HK-2 (cell line): Measurements from ENCODE around the gene TAF6L.
"Not testable (repeated sequence)": the region's sequence is repeated elsewhere in the genome, so short reads cannot be mapped to it uniquely, and the experiment has no call there.

ENCODE experiments used
- DNase-seq: peaks from one replicate; pipeline ENCODE4 v3.0.0-alpha.2; 2018; ENCODE audit not compliant: unreplicated experiment

The TAF6L gene

DNA sequence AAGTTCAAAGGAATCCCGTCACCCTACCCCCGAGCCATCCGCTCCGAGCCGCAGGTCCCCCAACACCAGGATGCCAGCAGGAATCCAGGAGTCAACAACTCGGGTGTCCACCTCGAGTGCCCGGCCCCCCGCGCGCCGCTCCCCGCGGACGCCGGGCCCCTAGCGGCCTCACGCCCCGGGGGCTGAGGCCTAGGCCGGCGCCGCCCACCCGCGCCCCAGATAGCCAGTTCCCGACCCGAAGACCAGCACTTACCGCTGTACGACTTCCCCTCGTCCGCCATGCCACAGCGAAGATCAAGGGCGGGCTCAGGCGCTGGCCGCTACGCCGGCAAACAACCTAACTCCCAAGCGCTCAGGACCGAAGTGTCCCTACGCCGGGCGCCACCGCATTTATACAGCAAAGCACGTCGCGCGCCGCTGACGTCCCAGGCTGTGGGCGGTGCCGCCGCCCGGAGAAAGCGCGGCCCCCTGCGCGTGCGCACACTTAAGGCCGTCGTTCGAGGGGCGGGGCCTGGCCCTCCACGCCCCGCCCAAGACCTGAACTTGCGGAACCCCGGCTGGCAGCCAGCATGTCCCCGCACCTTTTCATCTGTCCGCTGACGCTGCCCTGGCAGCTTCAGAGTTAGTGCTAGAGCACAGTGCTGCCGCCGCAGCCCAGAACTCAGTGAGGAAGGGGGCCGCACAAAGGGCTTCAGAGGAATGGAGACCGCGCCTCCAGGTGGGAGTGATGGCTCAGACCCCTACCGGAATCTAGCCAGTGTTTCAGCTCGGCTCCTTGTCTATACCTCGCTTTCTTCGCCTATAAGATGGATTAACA is 34.1 kb downstream of the TAF6L start, which contains the start of gene NXF1:
NXF1 (minus strand) TSS at position 365 of the 817 bp plus-strand sequence; CDS start at position 281, 84 bp downstream.
- peak; percentile 92 for DNase-seq

DNA sequence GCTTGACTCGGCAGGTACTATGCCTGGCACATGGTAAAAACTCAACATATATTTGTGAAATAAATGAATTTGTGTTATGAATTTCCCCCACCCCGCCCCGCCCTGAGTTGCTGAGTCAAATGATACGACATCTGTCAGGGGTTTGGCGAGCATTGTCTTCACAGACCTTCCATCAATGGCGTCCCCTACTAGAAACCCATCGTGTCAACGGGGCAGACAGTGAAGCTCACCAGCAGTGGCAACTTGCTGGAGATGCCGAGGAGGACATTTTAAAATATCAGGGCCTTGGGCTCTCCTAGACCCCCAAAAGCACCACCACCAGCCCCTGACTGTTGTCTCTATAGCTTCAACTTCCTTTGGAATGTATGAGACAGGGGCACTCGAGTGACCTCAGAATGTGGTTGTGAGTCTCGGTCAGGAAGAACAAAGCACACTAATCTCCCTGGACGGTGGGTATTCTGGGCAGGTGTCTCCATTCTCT is 34.8 kb downstream of the TAF6L start:
- DNase-seq = peak; percentile 13

DNA sequence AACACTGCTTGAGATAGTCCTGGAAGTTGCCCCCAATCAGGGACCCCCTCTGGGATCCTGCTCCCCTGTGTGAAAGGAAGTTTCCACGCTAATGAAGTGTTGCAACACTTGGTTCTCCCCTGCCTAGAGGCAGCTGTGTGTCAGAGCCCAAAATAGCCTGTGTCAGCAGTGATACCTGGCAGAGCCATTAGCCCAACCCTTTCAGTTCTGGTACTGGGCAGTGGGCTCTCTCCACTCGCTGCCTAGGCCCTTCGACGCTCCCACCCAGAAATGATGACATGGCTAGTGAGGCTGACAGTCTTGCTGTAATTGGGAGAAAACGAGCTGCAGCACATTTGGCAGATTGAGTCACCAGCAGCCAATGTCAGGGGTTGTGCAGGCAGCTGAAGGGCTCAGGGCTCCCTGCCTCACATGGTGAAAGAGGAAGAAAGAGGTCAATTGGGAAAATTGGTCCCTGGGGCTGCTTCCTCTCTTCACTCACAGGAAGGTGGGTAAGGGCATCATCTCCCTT is 35.5 kb downstream of the TAF6L start:
- no peak for DNase-seq

DNA sequence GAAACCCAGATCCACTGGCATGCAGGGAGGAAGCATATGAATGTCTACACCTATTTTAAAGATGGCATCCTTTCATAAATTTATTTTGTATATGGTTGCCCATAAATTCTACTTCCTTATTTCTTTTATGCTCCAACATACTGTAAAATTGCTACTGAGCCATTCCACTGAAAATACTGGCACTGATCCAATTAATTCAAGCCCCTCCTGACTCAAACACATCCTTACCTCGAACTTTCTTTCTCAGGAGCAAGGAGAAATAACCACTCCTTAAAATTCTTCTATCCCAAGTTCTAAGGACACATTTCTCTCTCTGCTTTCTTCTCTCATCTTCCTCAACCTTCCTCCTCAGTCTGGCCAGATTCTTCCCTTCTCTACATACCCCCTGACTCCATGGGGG is 39.6 kb downstream of the TAF6L start:
- no peak for DNase-seq

GRCh38 chr11:62811659-62812058 is 40.5 kb downstream of the TAF6L start:
- DNase-seq = no peak

GRCh38 chr11:62816557-62816956 is 45.4 kb downstream of the TAF6L start:
- DNase-seq = no peak

- no peak for DNase-seq
These were observed 45.9 kb downstream of the TAF6L start for GRCh38 chr11:62817129-62817528.

- DNase-seq = no peak
These were observed 52.5 kb downstream of the TAF6L start for GRCh38 chr11:62823677-62824076.

- DNase-seq = not testable (repeated sequence)
These were observed 56.9 kb downstream of the TAF6L start for GRCh38 chr11:62828130-62828529.

- DNase-seq = no peak
These were observed 59.8 kb downstream of the TAF6L start for GRCh38 chr11:62830904-62831519.

DNA sequence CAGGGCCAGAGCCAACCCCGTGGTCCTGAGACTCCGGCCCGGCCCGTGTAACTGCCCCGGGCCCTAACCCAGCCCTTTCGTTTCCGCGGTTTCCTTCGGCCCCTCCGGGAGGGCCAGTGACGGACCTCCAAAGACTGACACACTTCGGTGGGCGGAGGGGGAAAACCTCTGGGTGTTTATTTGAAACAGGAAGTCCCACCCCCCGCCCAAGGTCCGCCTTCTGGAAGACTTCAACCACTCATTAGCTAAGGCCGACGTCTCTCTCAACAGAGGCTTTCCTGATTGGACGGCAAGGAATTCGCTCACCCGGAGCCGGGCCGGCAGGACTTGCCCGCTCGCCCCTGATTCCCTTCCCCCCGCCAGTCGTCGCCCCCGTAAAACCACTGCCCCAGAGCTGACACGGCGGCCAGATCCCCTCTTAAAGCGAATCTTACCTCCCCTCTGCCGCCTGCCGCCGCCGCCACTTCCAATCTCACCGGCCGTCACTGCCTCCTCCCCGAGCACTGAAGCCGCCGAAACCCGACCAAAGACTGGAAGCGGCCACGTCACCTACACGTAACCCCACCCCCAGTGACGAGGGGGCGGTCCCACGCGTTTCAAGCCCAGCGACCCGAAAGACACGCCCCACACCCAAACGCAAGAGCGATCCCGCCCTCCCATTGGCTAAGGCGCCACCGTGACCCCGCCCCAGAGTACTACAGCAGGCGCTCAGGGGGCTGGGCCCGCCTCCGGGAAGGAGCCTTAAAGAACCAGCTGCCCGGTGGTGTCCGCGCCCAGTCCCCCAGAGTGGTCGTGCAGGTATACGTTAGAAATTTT is 60.5 kb downstream of the TAF6L start, which contains the start of gene STX5:
STX5 (minus strand) TSS at position 532 of the 816 bp plus-strand sequence. CDS start 808 bp downstream, outside the sequence.
- DNase-seq = peak; percentile 96

DNA sequence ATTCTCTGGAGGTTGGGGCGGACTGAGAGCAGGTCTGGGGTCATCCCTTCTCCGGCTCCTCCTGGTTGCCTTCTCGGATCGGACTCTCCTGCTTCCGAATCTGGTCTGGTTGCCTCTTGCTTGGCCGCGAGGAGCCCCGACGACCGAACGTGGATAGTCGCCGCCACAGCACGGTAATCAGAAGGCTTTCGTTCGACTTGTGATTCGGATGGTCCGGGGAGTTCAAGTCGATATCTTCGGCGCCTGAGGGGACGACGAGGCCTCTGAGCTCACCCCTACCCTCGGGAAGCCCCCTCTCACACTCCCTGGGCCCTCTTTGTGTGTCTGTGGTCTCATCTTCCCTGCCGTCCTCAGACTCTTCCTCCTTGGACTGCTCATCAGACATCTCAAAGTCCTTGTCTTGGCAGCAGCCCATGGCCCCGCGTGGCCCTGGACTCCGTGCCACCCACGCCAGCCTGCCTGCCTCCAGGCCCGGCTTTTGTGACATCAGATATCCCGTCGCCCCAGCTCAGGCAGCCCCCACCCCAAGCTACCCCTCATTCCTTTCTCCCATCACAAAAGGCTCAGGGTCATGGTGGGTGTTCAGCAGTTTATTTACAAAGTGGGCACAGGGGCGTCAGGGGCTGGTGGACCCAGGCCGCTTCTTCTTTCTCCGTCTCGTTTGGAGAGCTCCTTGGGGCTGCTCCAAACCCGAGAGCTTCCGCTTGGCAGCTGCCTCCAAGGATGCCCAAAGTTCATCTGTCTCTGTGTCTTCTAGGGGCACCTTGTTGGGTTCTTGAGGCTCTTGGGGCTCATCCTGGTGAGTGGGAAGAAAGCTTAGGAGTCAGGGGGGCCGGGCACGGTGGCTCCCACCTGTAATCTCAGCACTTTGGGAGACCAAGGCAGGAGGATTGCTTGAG is 61.4 kb downstream of the TAF6L start, which contains the start of gene TEX54:
TEX54 (minus strand) TSS at position 506 of the 899 bp plus-strand sequence.
- DNase-seq = no peak

DNA sequence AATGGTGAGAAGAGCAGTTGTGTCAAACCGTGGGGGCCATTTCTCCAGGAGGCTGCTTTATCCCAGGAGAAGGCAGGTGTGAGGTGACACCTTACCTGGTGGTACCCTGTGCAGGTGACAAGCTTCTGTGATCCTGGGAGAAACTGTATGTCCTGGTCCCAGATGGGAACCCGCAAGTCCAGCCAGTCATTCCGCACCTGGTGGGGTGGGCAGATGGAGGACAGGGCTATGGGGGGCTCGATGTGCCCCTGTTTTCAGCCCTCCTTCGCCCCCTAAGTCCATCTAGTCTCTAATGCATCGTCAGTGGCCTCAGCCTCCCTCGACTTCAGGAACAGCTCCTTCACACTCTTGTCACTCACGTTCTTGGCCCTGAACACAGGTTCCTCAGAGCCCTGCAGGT is 64.1 kb downstream of the TAF6L start:
- DNase-seq = no peak
